Measurements from ENCODE around the gene ARFGEF2.

- TF ChIP-seq SUZ12 (IDR thresholded peaks at IDR 0.05; ENCODE audit: extremely low read depth, insufficient read depth, insufficient read length) (no peak), ZNF274 (IDR thresholded peaks at IDR 0.05; ENCODE audit: low read depth, low read length) (no peak)
Observed at GRCh38 chr20:49006446-49006980, 85.0 kb downstream of the ARFGEF2 start.
